ENCODE results near the gene UHMK1.
A peak's percentile ranks its signal among the peaks of the same experiment; 100 is the strongest.
"Not testable (repeated sequence)": the region's sequence is repeated elsewhere in the genome, so short reads cannot be mapped to it uniquely, and the experiment has no call there.

UHMK1 gene

DNA sequence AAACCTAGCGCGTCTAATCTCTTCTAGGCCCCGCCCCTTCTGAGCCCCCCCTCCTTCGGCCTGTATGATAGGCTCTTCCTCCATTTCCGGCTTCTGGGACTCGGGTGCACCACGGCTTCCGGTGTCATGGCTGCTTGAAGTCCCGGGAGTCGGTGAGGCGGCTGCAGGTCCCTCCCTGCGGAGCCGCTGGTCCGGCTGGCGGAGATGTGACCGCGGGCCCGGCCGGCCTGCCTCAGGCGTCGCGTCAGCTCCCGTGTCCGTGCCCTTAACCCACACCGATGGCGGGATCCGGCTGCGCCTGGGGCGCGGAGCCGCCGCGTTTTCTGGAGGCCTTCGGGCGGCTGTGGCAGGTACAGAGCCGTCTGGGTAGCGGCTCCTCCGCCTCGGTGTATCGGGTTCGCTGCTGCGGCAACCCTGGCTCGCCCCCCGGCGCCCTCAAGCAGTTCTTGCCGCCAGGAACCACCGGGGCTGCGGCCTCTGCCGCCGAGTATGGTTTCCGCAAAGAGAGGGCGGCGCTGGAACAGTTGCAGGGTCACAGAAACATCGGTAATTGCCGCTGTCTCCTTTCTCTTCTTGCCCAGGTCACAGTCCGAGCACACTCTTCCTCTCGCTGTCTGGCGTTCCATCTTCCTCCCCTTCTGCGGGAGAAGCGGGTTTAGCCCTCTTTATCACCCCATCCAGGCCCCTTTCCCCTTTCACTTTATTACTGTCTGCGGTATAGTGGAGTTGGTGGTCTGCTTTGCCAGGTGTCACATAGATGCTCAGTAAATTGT is at the start of gene UHMK1:
TSS of gene UHMK1 (plus strand) at position 96 of the 773 bp plus-strand sequence. CDS start at position 279, 183 bp downstream.
- DNase-seq: peak; percentile 90

GRCh38 chr1:162454361-162454760 is 43.3 kb upstream of the UHMK1 start:
- DNase-seq: not testable (repeated sequence)

DNA sequence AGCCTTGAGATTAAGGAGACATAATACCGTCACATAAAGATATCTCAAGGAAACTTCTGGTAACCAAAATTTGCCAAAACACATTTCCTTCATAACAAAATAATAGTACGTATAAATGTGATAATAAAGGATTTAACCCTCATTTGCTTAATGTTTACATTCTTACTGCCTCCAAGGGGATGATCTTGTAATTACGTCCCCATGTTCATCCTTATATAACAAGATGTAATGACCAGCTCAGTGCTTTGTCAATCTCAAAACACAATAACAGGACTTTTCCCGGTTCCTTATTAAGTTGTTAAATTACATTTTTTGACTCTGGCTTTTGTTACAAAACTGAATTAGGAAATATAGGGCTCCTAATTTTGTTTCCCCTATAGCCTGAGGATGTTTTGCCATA is 41.3 kb upstream of the UHMK1 start:
- DNase-seq: no peak

DNA sequence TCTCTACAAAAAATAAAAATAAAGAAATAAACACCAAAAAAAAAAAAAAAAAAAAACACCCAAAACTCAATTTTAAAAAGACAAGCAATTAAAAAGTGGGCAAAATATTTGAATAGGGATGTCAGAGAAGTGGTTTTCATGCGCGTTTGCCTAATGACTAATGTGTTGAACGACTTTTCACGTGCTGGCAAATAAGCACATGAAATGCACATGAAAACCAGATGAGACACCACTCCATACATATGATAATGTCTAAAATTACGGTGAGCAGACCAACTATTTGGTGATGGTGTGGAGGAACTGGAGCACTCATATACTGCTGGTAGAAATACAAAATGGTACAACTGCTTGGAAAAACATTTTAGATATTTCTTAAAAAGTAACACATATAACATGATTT is 39.4 kb upstream of the UHMK1 start:
- no peak for DNase-seq

DNA sequence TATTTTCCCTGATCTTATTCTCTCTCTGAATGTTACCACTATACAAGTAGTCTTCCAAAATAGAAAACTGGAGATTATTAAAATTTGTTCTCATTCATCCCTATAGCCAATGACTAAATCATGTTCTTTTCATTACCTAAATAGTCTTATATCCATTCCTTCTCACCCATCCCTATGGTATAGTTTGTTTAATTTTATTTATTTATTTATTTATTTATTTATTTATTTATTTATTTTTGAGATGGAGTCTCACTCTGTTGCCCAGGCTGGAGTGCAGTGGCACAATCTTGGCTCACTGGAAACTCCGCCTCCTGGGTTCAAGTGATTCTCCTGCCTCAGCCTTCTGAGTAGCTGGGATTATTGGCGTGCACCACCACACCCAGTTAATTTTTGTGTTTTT is 35.2 kb upstream of the UHMK1 start:
- DNase-seq: not testable (repeated sequence)

DNA sequence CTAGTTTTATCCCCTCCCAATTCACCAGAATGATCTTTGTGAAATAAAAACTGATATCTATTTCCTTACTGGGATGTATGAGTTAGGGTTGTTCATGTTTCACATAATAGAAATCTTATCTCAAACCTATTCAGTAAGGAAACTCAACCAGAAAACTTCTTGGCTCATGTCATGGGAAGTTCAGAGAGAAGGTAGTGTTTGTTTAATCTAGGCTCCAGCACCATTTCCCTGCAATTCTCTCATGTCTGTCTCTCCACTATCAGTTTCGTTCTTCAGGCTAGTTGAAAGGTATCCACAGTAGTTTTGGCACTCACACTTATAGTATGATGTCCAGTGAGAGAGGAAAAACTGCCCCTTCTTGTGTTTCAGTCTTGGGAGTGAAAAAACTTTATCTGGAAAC is 34.6 kb upstream of the UHMK1 start:
- DNase-seq: no peak

DNA sequence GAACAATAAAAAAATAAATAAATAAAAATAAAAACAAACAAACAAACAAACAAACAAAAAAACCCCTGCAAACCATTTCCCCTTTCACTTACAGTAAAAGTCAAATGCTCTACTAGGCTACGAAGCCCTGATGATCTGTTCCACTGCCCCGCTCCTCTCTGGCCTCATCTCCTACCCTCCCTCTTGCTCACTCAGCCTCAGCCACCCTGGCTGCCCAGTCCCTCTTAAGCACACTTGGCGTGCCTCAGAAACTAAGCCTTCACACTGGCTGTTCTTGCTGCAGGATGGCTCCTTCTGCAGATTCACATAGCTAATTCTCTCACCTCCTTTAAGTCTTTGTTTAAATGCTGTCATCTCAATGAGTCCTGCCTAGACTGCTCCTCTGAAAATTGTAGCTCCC is 30.8 kb upstream of the UHMK1 start:
- no peak for DNase-seq

DNA sequence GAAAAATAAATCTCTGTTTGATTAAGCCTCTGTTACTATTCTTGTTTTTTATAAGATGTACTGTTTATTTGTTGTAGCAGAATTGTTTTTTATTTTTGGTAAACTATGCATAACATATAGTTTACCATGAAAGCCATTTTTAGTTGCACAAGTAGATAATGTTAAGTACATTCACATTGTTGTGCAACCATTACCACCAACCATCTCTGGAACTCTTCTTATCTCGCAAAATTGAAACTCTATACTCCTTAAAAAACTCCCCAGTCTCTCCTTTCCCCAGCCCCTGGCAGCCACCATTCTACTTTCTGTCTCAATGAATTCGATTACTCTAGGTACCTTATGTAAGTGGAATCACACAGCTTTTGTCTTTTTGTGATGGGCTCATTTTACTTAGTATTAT is 27.4 kb upstream of the UHMK1 start:
- no peak for DNase-seq

GRCh38 chr1:162471290-162471853 is 26.2 kb upstream of the UHMK1 start:
- no peak for DNase-seq

GRCh38 chr1:162475089-162475488 is 22.5 kb upstream of the UHMK1 start:
- DNase-seq: no peak

DNA sequence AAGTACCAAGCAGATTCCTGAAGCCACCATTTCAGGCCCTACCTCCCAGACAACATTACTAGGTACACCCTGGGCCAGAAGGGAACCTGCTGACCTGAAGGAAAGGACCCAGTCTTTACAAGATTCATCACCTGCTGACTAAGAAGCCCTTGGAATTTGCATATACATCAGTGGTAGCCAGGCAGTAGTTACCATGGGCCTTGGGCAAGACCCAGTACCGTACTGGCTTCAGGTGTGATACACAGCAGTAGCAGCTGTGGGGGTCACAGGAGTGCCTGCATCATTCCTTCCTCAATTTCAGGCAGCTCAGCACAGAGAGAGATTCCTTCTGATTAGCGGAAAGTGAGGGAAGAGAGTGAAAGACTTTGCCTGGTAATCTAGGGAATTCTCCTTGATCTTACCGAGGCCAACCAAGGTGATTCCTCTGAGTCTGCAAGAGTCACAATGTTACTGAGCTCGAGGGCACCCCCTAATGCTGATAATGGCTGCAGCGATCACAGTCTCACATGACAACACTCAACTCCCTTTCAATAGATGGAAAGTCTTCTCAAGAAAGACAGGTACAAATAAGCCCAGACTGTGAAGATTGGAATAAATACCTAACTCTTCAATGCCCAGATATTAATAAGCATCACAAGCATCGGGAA is 22.0 kb upstream of the UHMK1 start:
- no peak for DNase-seq

- DNase-seq: no peak
Measured at GRCh38 chr1:162476620-162477019, 21.0 kb upstream of the UHMK1 start.

GRCh38 chr1:162485236-162485635 is 12.4 kb upstream of the UHMK1 start:
- DNase-seq: no peak

GRCh38 chr1:162487241-162487640 is 10.4 kb upstream of the UHMK1 start:
- DNase-seq: no peak

- DNase-seq: no peak
Measured at GRCh38 chr1:162488219-162488618, 9.4 kb upstream of the UHMK1 start.

DNA sequence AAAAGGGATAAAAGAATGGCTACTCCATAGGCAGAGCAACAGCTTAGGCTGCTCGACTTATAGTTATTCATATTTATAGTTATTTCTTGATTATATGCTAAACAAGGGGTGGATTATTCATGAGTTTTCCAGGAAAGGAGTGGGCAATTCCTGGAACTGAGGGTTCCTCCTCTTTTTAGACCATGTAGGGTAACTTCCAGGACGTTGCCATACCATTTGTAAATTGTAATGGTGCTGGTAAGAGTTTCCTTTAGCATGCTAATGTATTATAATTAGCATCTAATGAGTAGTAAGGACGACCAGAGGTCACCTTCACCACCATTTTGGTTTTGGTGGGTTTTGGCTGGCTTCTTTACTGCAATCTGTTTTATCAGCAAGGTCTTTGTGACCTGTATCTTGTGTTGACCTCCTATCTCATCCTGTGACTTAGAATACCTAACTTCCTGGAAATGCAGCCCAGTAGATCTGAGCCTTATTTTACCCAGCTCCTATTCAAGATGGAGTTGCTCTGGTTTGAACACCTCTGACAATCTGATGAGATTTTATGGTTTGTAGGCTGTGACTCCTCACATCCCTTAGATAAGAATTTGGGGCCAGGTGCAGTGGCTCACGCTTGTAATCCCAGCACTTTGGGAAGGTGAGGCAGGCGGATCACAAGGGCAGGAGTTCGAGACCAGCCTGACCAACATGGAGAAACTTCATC is 1.9 kb upstream of the UHMK1 start:
- not testable (repeated sequence) for DNase-seq

DNA sequence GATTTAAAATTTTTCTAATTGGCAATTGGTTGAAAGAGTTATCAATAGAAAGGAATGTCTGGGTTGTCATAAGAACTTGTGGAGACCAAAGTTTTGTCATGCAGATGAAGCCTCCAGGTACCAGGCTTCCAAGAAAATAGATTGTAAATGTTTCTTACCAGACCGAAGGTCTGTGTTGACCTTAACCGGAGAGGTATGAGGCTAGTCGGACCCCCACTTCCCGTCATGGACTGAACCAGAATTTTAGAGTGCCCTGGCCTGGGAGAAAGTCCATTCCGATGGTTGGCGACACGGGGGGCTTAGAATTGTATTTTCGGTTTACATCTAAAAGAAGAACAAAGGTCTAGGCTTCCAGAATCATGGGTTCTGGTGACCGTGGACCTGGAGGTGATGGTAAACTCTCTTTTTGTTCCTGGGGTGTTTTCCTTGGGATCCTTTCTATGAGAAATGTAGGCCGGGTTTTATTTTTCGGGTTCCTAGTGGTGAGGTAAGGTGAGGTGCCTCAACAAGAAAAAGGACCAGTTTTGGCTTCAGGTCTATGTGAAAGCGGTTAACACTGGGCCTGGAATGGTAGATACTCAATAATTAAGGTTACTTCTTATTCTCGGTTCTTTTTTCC is 405 bp upstream of the UHMK1 start:
- DNase-seq: no peak

DNA sequence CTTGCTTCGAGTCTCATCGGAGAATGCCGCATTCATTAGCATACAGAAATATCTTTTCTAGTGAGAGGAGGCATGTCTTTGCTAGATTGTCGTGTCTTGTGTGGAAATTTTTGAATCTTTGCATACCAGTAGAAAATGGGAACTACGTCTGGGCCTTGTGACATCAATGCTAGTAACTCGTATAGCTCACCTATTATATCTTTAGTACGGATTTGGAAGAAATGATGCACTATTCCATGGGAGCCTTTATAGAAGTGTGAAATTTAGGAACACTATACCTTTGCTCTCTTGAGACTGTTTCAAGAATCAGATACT is 835 bp downstream of the UHMK1 start:
- no peak for DNase-seq

- DNase-seq: no peak
Measured at GRCh38 chr1:162500805-162501204, 3.2 kb downstream of the UHMK1 start.

DNA sequence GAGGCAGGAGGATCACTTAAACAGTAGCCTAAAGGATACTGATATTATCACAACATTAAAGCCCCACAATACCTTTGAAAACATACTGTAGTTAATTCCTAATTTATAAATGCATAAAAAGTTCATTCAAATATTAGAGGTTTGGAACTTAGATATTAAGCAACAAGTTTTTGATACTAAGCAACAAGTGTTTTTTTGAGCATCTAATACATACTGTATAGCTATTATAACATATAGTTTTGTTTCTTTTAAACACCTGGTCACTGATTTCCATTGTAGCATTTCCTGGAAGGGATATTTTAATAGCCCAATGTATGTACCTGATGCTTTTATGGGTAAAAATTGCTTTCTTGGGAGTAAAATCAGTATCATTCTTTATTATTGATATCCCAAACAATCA is 4.5 kb downstream of the UHMK1 start:
- DNase-seq: no peak

- no peak for DNase-seq
Measured at GRCh38 chr1:162502928-162503327, 5.3 kb downstream of the UHMK1 start.

DNA sequence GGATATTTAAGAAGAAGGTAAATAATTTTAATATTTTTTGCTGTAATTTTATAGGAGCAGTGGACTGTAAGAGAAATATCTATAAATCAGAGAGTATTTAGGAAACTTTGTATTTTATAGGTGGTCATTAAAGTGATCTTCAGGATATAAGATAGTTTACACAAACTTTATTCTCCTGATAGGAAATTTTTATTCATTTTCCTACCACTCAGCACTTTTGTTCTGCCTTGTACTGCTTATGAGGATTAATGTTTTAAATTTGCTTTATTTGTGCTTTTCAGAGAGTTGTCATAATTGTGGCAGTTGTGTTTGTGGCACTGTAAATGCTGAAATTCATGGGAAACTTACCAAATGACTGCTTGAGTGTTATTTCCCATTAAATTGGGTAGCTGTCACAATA is 29.7 kb downstream of the UHMK1 start:
- no peak for DNase-seq

DNA sequence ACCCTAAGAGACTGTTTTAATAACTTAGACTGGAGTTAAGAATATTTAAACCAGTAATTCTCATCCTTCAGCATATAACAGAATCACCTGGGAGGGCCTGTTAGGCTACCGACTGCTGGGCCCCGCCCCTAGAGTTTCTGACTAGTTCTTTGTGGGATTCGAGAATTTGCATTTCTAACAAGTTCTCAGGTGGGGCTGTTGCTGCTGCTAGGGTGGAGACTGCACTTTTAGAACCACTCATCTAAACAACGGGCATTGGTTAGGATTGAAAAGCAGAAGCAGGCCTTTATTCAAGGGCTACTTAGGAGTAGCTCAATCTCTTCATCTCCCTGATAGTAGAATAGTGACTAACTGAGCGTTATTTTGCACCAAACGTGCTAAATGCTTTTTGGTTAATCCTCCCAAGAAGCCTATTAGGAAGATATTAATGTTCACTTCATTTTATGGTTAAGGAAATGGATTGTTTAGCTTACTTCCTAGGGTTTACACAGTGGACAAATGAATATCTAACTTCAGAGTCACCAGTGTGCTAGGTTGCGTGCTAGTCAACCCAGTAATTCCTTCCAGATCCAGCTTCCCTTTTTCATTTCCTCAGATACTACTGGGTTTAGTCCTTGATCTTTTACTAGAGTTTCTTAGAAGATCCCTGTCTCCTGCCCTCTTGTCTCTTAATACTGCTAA is 32.8 kb downstream of the UHMK1 start:
- DNase-seq: no peak
